ENCODE results near the gene TECTB.

Gene TECTB

GRCh38 chr10:112289373-112290053 is 6.3 kb downstream of the TECTB start:
- H3K36me3 ChIP-seq (ENCODE audit: control insufficient read depth, low read length) = no peaks in the 10 kb centered on the region
- H3K4me1 ChIP-seq (ENCODE audit: control insufficient read depth, low read length) = no peaks in the 10 kb centered on the region
- H3F3A ChIP-seq (ENCODE audit: control insufficient read depth, insufficient read depth) = no peaks in the 10 kb centered on the region
- no peaks in the 10 kb centered on the region for H3K79me2 ChIP-seq (ENCODE audit: control insufficient read depth, low read length)
- H3K4me3 ChIP-seq (ENCODE audit: low read length) = no peak overlapping the region
- no peak overlapping the region for H3K27ac ChIP-seq (ENCODE audit: low read depth, low read length)
- no peaks in the 10 kb centered on the region for H3K9me2 ChIP-seq (replicated peaks; ENCODE audit: control insufficient read depth, low read length)
- H3K4me2 ChIP-seq (ENCODE audit: low read length) = no peak overlapping the region
- no peaks in the 10 kb centered on the region for H3K9me3 ChIP-seq (ENCODE audit: control insufficient read depth, insufficient read depth, low read length)
- H4K20me1 ChIP-seq (ENCODE audit: control insufficient read depth, insufficient read depth, low read depth, low read length) = no peaks in the 10 kb centered on the region
- 0 out of 2 replicates have a peak, but pooled peaks cover 4% of the 10 kb centered on the region for H3K27me3 ChIP-seq (ENCODE audit: control insufficient read depth, low read length)
- TF ChIP-seq CTCF (IDR thresholded peaks at IDR 0.05; ENCODE audit: low read depth, low read length, poor library complexity, severe bottlenecking) (no peak), EZH2phosphoT487 (IDR thresholded peaks at IDR 0.05; ENCODE audit: borderline replicate concordance, low read length) (no peak)

GRCh38 chr10:112290054-112290373 is 6.8 kb downstream of the TECTB start:
- no peaks in the 10 kb centered on the region for H3F3A ChIP-seq (ENCODE audit: control insufficient read depth, insufficient read depth)
- peaks cover 7% of the 10 kb centered on the region; the same call in 1 of the 2 replicates for H3K27me3 ChIP-seq (ENCODE audit: control insufficient read depth, low read length)
- H3K9me2 ChIP-seq (replicated peaks; ENCODE audit: control insufficient read depth, low read length) = no peaks in the 10 kb centered on the region
- H3K79me2 ChIP-seq (ENCODE audit: control insufficient read depth, low read length) = no peaks in the 10 kb centered on the region
- H3K36me3 ChIP-seq (ENCODE audit: control insufficient read depth, low read length) = no peaks in the 10 kb centered on the region
- no peak overlapping the region for H3K27ac ChIP-seq (ENCODE audit: low read depth, low read length)
- no peaks in the 10 kb centered on the region for H4K20me1 ChIP-seq (ENCODE audit: control insufficient read depth, insufficient read depth, low read depth, low read length)
- H3K4me1 ChIP-seq (ENCODE audit: control insufficient read depth, low read length) = no peaks in the 10 kb centered on the region
- no peaks in the 10 kb centered on the region for H3K9me3 ChIP-seq (ENCODE audit: control insufficient read depth, insufficient read depth, low read length)
- no peak overlapping the region for H3K4me3 ChIP-seq (ENCODE audit: low read length)
- no peak overlapping the region for H3K4me2 ChIP-seq (ENCODE audit: low read length)
- no peak for TF ChIP-seq CTCF (IDR thresholded peaks at IDR 0.05; ENCODE audit: low read depth, low read length, poor library complexity, severe bottlenecking)
- no peak for TF ChIP-seq EZH2phosphoT487 (IDR thresholded peaks at IDR 0.05; ENCODE audit: borderline replicate concordance, low read length)

- H3K27ac ChIP-seq (ENCODE audit: low read depth, low read length) = no peak overlapping the region
- H3K4me3 ChIP-seq (ENCODE audit: low read length) = no peak overlapping the region
- H3K4me2 ChIP-seq (ENCODE audit: low read length) = no peak overlapping the region
- H4K20me1 ChIP-seq (ENCODE audit: control insufficient read depth, insufficient read depth, low read depth, low read length) = no peaks in the 10 kb centered on the region
- no peaks in the 10 kb centered on the region for H3K4me1 ChIP-seq (ENCODE audit: control insufficient read depth, low read length)
- H3K27me3 ChIP-seq (ENCODE audit: control insufficient read depth, low read length) = peaks cover 8% of the 10 kb centered on the region; the same call in 1 of the 2 replicates
- H3F3A ChIP-seq (ENCODE audit: control insufficient read depth, insufficient read depth) = no peaks in the 10 kb centered on the region
- TF ChIP-seq EZH2phosphoT487 (IDR thresholded peaks at IDR 0.05; ENCODE audit: borderline replicate concordance, low read length) = no peak
- no peak for TF ChIP-seq CTCF (IDR thresholded peaks at IDR 0.05; ENCODE audit: low read depth, low read length, poor library complexity, severe bottlenecking)
- H3K36me3 ChIP-seq (ENCODE audit: control insufficient read depth, low read length) = no peaks in the 10 kb centered on the region
- no peaks in the 10 kb centered on the region for H3K79me2 ChIP-seq (ENCODE audit: control insufficient read depth, low read length)
- H3K9me2 ChIP-seq (replicated peaks; ENCODE audit: control insufficient read depth, low read length) = no peaks in the 10 kb centered on the region
- no peaks in the 10 kb centered on the region for H3K9me3 ChIP-seq (ENCODE audit: control insufficient read depth, insufficient read depth, low read length)
These were observed 11.0 kb downstream of the TECTB start for GRCh38 chr10:112294169-112294568.
